Measurements from ENCODE around the gene STXBP3.

DNA sequence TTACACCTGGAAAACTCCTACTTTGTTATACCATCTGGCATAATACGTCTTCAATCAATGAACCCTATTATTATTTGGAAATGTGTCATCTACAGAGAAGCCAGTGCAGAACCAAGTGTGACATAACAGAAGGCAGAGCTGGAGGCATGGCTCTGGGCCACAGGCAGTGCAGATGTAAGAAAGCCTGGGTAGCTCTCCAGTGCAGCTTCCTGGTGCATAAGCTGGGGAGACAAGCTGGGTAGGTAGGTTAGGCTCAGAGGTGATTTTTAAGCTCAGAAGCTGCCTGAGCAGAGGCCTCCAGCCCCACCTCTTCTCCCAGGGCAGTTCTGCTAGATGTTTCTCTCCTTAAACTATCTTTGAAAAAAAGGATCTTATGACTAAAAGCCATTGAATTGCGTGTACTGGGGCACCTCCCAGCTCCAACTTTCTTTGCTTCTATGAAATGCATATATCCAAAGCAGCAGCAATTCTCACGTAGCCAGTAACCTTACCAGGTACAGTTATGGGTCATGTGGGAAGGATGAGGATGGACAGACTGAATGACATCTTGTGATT is 79.7 kb downstream of the STXBP3 start:
- TF ChIP-seq, protein P1, sequence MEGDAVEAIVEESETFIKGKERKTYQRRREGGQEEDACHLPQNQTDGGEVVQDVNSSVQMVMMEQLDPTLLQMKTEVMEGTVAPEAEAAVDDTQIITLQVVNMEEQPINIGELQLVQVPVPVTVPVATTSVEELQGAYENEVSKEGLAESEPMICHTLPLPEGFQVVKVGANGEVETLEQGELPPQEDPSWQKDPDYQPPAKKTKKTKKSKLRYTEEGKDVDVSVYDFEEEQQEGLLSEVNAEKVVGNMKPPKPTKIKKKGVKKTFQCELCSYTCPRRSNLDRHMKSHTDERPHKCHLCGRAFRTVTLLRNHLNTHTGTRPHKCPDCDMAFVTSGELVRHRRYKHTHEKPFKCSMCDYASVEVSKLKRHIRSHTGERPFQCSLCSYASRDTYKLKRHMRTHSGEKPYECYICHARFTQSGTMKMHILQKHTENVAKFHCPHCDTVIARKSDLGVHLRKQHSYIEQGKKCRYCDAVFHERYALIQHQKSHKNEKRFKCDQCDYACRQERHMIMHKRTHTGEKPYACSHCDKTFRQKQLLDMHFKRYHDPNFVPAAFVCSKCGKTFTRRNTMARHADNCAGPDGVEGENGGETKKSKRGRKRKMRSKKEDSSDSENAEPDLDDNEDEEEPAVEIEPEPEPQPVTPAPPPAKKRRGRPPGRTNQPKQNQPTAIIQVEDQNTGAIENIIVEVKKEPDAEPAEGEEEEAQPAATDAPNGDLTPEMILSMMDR (IDR thresholded peaks at IDR 0.05; ENCODE audit: borderline replicate concordance, extremely low read depth, low read length, poor library complexity, severe bottlenecking) = no peak
- TF ChIP-seq EZH2 (IDR thresholded peaks at IDR 0.05; ENCODE audit: borderline replicate concordance, low read depth, low read length, severe bottlenecking) = no peak
